CD4-positive, alpha-beta T cell treated with Interleukin-4 for 4 hours (primary cell): ENCODE results near the gene MED29.

Experiments
- DNase-seq: peaks from one replicate; pipeline ENCODE4 v3.0.0-alpha.2; 2020

MED29 gene

DNA sequence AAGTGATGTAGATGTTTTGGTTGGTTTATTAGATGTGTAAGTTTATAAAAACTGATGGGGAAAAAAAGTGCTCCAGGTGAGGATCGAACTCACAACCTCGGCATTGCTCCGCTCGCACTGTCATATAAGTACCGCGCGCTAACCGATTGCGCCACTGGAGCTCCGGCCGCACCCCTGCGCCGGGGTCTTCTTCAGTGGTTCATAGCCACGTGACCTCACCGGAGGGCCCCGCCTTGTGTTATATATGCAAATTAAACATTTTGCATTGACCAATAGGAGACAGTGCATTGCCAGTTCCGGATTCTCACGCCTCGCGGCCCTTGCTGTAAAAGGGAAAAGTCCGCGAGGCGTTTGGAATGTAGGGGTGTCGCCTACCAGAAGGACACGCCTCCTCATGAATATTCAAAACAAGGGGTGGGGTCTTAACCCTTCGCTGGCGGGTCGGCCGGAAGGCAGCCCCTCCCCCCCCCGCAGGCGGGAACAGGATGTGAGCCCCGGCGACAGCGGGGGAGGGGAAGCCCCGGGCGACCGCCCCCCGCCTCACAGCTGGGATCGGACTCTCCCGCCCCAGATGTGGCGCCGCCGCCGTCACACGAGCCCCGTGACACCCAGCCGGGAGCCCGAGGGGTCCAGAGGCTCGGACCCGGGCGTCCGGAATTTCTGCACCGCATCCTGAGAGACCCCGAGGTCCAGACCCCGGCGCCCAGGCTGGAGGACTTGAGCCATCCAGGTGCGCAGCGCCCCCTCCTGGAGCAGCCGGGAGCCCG, 21.1 kb downstream of the MED29 start, which contains the start of gene PLEKHG2:
Gene PLEKHG2, plus strand, starts transcription at position 570 of the 767 bp plus-strand sequence. CDS start 1,418 bp downstream, outside the sequence.
- DNase-seq: peak; percentile 99

DNA sequence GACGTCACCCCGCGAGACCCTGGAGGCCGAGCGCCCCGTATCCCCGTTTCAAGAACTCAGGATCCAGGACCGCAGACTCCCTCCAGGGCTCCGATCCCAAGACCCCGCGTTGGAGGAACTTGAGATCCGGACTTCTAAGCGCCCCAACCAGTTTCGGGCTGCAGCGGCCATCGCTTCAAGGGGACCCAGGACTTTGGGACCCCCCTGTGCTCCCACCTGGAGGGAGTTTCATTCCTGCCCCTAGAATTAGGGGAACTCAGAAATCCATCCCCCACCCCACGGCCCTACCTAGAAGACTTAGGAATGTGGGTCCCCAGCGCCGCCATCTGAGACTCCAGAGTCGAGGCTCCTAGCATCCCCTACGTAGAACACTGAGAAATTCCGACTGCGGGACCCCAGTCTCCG, 21.7 kb downstream of the MED29 start:
- no peak for DNase-seq

DNA sequence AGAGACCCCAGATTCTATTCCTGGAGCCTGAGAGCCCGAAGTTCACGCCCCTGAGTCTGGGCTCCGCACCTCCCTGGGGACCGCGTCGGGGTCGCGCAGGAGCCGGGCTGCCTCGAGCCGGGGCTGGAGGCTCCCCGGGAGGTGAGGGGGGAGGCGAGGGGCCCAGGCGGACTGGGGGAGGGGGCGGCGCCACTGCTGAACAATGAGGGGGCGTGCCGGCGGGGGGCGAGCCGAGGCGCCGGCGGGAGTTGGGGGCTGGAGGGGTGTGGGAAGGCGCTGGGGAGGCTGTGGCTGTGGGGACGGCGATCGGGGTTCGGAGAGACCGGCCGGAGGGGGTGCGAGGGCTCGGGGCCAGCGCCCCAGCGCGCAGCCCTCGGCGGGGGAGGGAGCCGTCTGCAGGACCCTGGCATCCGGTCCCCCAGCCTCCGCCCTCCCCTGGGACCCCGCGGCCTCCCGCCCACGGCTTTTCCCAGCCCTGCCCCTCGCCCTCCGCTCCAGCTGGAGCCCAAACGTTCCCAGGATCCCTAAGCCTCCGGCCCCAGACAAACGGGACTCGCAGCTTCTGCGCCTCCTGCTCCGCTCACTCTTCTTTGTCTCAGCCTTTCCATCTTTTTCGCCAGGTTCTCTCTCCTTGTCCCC, 22.2 kb downstream of the MED29 start:
- DNase-seq: no peak

DNA sequence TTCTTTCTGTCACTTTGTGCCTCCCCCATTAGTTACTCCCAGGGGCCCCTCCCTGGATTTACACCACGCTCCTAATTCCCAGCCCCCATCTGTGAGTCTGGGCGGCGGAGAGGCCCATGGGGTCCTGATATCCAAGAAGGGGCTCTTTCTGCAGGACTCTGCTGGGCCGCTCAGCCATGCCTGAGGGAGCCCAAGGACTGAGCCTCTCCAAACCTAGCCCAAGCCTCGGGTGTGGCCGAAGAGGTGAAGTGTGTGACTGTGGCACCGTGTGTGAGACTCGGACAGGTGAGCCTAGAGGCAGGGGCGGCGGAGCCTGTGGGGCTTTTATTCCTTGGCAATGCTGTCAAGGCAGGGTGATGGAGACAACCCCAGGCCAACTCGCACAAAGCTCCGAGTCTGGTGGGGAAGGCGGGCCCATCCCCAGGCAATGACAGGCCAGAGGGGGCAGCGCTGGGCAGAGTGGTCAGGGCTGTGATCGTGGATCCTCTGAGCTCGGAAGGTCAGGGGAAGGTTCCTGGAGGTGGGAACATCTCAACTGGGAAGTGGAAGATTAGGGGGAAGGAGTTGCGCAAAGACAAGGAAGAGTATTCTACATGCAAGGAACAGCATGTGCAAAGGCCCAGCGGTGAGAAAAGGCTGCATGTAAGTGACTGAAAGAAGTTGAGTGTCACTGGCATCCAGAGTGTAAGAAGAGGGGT, 22.9 kb downstream of the MED29 start:
- no peak for DNase-seq

DNA sequence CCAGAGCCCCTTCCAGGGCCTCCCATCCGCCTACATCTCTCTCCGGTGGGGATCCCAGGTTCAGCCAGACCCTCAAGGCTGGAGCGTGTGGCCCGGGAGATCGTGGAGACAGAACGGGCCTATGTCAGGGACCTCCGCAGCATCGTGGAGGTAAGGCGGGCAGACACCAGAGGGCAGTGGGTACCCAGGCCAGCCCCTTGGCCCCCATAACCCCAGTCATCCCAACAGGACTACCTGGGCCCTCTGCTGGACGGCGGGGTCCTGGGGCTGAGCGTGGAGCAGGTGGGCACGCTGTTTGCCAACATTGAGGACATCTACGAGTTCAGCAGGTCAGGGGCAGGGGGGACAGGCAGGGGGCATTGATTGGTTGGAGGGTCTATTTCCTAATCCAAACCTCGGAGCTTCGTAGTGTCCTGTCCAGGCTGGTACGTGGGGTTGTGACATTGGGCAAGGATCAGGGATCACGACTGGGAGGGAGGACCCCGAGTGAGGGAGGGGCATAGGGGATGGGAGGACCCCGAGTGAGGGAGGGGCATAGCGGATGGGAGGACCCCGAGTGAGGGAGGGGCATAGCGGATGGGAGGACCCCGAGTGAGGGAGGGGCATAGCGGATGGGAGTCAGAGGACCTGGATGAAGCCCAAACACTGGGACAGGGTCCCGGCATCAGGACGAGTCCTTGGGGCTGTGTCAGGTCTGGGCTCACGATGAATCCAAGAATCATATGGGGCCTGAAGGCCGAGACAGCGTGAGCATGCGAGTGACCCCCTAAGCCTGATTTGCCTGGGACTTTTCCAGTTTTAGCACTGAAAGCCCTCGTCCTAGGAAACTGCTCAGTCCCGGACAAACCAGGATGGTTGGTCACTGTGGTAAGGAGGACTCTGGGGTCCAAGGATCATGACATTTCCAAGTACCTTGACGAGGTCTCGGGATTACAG, 24.2 kb downstream of the MED29 start:
- DNase-seq: no peak

DNA sequence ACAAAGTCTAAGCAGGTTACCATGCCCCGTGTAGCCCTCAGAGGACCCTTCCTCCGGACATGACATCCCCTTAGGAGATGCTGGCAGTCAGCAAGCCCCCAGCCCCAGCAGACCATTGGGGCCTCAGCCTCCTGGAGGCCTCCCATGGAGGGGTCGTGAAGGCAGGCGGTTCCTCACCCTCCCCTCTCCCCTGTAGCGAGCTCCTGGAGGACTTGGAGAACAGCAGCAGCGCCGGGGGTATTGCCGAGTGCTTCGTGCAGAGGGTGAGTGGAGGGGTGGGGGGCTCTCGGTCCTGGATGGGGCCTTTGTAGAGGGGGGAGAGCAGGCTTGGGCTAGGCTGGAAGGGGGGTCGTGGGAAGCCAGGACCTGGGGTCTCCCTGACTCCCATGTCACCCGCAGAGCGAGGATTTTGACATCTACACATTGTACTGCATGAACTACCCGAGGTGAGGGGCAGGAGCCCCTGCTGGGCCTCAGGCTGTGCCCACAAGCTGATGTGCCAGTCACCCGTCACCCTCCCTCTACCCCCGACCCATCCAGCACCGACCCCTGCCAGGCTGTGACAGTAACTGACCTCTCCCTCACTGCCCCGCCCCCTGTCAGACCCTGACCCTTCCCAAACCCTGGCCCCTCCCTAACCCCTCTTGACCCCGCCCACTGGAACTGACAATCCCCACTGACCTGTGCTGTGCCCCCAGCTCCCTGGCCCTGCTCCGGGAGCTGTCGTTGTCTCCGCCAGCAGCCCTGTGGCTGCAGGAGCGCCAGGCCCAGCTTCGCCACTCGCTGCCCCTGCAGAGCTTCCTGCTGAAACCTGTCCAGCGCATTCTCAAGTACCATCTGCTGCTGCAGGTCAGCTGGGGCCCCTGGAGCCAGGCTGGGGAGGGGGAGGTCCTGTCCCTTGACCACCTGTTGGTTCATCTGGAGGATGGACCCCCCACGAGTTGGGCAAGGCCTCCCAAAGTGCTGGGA, 25.3 kb downstream of the MED29 start:
- DNase-seq: no peak

DNA sequence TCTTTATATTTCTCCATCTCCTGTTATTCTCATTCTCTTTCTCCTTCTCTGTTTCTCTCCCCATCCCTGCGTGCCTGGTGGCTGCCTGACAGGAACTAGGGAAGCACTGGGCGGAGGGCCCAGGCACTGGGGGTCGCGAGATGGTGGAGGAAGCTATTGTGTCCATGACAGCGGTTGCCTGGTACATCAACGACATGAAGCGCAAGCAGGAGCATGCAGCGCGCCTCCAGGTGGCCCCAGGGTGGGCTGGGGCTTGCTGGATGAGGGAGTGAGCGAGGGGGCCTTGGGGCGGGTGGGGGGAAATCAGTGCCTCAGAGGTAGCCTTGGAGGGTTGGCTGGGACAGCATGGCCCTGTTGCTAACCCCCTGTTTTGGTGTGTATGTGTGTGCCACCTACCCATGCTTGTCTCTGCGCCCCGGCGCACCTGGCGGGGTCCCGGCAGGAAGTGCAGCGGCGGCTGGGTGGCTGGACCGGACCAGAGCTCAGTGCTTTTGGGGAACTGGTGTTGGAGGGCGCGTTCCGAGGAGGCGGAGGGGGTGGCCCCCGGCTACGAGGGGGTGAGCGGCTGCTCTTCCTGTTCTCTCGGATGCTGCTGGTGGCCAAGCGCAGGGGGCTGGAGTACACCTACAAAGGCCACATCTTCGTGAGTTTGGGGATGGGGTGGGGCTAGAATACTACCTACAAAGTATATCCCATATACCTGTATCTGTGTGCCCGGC, 26.4 kb downstream of the MED29 start:
- no peak for DNase-seq

DNA sequence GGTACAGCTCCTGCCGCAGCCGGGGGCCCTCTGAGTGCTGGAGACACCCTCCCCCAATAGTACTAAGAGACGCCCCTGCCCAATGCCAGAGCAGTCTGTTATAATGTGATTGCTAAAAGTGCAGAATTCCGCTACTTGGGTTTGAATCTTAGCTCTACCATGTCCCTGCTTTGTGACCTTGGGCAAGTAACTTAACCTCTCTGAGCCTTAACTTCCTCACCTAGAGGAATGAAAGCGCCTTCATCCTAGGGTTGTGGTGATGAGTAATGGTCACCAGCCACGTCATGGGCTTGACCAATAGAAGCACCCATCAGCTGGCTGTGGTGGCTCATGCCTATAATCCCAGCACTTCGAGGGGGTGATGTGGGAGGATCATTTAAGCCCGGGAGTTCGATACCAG, 27.8 kb downstream of the MED29 start:
- no peak for DNase-seq

DNA sequence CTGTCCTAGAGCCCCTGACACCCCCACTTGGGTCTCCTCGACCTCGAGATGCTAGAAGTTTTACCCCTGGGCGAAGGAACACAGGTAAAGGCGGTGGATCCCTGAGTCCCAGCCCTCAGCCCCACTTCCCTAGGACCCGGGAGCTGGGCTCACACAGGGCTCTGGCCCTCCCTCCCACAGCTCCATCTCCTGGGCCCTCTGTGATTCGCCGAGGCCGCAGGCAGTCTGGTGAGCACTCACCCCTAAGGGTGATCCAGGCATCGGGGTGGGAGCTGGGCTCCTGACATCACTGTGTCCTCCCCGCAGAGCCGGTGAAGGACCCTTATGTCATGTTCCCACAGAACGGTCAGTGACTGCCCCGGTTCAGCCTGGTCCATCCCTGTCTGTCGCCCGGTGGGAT, 29.6 kb downstream of the MED29 start:
- no peak for DNase-seq

DNA sequence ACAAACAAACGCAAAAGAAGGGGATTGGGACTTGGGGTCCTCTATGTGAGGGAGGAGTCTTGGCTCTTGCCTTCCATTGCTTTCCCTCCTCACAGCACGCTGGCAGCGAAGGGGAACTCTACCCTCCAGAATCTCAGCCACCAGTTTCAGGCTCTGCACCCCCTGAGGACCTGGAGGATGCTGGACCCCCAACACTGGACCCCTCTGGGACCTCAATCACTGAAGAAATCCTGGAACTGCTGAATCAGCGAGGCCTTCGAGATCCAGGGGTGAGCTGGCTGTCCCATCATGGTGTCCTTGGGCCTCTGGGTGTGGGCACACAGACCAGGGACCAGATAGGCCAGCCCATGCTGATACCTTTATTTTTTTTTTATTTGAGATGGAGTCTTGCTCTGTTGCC, 30.8 kb downstream of the MED29 start:
- DNase-seq: no peak

DNA sequence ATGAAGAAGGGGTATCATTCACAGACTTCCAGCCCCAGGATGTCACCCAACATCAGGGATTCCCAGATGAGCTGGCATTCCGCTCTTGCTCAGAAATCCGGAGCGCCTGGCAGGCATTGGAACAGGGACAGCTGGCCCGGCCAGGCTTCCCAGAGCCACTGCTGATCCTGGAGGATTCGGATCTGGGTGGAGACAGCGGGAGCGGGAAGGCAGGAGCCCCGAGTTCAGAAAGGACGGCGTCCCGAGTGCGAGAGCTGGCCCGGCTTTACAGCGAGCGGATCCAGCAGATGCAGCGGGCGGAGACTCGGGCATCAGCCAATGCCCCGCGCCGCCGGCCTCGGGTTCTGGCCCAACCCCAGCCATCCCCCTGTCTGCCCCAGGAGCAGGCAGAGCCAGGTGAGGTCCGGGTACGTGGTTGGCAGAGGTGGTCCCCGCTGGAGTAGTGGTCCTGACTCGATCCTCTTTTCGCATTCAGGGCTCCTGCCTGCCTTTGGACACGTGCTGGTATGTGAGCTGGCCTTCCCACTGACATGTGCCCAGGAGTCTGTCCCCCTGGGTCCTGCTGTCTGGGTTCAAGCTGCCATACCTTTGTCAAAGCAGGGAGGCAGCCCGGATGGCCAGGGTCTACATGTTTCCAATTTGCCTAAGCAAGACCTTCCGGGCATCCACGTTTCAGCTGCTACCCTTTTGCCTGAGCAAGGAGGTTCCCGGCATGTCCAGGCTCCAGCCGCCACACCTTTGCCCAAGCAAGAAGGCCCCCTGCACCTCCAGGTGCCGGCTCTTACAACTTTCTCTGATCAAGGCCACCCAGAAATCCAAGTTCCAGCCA, 32.3 kb downstream of the MED29 start:
- no peak for DNase-seq

DNA sequence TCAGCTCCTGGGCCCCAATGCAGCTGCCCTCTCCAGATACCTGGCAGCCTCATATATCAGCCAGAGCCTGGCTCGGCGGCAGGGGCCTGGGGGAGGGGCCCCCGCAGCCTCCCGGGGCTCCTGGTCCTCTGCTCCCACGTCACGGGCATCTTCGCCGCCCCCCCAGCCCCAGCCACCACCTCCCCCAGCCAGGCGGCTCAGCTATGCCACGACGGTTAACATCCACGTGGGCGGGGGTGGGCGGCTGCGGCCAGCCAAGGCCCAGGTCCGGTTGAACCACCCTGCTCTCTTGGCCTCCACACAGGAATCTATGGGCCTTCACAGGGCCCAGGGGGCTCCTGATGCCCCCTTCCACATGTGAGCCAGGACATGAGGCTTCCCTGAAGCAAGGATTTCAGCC, 33.8 kb downstream of the MED29 start:
- no peak for DNase-seq

DNA sequence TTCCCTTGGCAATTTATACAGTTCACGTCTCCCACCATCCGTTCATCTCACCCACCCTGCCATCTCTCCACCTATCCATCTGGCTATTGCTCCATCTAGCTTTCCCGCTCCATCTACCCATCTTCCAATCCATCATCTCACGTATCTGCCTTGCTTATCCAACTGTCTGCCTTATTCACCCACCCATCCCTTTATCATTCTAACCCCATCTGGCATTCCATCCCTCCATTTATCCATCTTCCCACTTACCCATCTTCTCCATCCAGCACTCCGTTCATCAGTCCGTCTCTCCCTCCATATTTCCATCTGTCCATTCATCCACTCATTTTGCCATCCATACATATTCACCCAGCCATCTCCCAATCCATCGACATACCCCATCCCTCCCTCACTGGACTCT, 34.6 kb downstream of the MED29 start:
- no peak for DNase-seq

DNA sequence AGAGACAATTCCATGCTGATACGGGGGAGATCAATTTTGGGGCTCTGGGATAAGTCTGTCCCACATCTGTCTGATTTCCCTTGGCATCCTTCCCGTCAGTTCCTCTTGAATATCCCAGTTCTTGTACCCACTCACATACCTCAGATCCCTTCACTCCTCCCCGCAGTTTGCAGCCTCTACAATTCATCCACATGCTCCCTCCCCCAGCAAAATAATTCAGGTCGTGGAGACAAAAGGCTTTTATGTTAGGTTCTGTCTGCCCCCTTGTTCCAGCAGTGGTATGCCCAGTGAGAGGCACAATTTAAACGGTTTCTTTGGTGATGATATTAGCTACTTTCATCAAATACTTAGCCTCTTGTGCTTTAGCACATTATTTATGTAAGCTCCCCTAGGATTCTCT, 35.0 kb downstream of the MED29 start:
- no peak for DNase-seq

DNA sequence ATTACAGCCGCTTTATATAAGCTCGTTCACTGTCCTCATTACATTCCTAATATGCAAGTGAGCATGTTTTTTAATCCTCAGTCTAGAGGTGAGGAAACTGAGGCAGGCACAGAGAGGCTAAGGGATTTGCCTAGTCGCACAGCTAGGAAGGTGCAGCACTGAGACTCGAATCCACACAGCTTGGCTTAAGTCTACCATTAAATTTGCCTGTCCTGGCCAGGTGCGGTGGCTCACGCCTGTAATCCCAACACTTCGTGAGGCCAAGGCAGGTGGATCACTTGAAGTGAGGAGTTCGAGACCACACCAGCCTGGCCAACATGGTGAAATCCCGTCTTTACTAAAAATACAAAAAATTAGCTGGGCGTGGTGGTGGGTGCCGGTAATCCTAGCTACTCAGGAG, 36.5 kb downstream of the MED29 start:
- DNase-seq: no peak

DNA sequence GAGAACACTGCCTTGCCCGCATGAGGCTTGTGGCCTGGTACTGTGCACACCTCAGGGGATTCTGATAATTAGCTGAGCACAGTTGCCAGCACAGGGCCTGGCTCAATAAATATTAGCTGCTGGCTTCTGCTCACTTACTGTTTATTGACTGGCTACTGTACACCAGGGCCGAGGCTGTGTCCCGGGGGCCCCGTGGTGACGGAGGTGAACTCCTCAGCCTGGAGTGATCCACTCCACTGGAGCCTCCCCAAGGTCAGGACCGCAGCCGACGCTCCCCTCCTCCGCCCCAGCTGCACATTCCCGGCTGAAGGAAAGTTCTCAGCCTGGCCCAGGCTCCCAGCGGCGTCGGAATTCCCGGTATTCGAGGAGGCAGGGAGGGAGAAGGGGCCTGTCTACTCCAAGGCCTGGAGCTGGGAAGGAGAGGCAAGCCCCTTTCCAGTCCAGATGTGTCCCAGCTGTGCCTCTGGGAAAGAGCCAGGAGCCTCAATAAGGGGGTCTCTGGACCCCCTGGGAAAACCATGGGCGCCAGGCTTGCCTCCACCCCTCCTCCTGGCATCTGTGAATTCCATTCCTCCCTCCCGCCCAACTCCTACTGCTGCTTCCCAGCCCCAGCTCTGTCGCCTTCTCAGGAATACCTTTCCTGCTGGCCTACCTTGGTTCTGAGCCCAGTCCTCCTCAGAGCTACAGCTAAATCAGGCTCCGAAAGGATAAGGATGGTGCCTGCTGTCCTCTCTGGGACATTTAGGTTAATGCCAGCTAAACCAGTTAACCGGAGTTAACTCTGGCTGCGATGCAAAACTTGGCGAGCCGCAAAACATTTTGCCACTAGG, 37.3 kb downstream of the MED29 start:
- no peak for DNase-seq

DNA sequence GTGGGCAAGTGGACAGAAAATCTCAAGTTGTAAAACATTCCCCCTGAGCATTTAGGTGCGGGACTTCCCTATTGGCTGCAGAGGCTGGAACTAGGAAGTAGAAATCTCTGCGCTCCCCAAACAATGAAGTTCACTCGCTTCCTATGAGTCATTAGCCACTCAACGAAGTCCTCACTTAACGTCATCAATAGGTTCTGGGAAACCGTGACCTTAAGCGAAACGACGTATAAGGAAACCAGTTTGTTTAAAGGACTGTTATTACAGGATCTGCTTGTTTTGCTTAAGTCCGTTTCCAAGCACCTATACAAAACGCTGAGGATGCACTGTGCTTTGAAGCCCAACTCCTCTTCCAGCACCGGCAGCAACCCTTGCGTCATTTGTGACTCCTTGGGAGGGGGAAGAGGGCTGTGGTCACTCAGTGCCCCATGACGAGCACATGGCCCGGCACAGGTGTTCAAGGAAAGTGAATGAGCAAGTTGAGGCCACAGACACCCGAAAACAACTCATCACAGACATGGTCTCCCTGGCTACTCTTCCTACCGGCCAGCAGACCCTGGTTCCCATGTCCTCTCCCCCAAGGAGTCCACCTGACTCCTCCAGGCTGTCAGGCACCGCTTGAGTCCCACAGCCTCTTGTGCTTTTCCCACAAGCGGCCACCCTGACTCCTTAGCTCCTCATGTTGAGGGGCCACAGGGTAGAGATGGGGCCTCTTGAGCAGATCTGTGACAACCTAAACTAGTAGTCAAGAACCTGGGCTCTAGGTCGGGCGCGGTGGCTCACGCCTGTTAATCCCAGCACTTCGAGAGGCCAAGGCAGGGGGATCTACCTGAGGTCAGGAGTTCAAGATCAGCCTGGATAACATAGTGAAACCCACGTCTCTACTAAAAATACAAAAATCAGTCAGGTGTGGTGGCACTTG, 39.8 kb downstream of the MED29 start:
- DNase-seq: peak; percentile 79

DNA sequence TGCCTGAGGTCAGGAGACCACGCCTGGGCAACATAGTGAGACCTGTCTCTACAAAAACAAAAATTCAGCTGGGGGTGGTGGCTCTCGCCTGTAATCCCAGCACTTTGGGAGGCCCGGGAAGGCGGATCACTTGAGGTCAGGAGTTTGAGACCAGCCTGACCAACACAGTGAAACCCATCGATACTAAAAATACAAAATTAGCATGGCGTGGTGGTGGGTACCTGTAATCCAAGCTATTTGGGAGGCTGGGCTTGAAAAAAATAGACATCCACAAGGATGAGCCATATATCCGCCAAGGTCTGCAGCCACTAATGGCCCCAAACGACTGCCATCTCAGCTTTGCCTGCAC, 41.5 kb downstream of the MED29 start:
- no peak for DNase-seq
